HCT116 (cell line): ENCODE data around the gene ARID3A. TPM values are rescaled to one million over a fixed set of nuclear protein-coding genes. Genes with fewer than 3 reads are reported as not detected.

Experiments used
- ATAC-seq: fragments of 200-7000 bp; cut with Tn5 transposase; 2 replicates; pipeline ENCODE4 v1.9.1; 2020; ENCODE audit warnings: mild to moderate bottlenecking, moderate library complexity
- BruUV-seq: library from RNA; stranded (reverse); fragments of 400-500 nt; replicated peaks from 2 replicates; lab custom pipeline; 2021; lab: Mats Ljungman, UMichigan
- CTCF ChIA-PET: fragments of 300-600 bp; sonication (Branson Sonifier 250); formaldehyde crosslinking; loops from one replicate; lab custom pipeline; 2021; ENCODE audit warnings: antibody characterized with exemption; lab: Charles Lee
- POLR2A ChIA-PET: fragments of 300-600, 350-600 bp; sonication (Branson Sonifier 250); formaldehyde crosslinking; loops from one replicate; lab custom pipeline; 2021; ENCODE audit warnings: antibody characterized with exemption; lab: Charles Lee
- RAD21 ChIA-PET, 2 experiments: fragments of 300-600 bp; sonication (Branson Sonifier 250); formaldehyde crosslinking; loops; one replicate each; lab custom pipeline; 2023; ENCODE audit warnings: low total read pairs in 2 of 2; ENCODE audit not compliant: uncharacterized antibody in 2 of 2, unreplicated experiment in 2 of 2, low non-redundant PET in 1 of 2; lab: Charles Lee
- DNase-seq: peaks from one replicate; pipeline ENCODE4 v3.0.0-alpha.2; 2010; ENCODE audit warnings: low read depth, low spot score
- H2AFZ ChIP-seq: fragments of 200-600 bp; shearing (Covaris generic), sonication (generic); 2 replicates; pipeline ENCODE4 v1.6.1; 2017; ENCODE audit warnings: low read depth, mixed run types, mixed read lengths, antibody characterized with exemption, low read length; ENCODE audit not compliant: poor library complexity, severe bottlenecking
- H3K27ac ChIP-seq: 2 replicates; pipeline ENCODE4 v1.5.1; 2012; ENCODE audit warnings: low read depth, low read length
- H3K27me3 ChIP-seq: fragments of 200-600 bp; sonication (generic); 2 replicates; pipeline ENCODE4 v1.6.1; 2016; ENCODE audit warnings: mixed run types, low read length, mixed read lengths; ENCODE audit not compliant: insufficient read depth
- H3K36me3 ChIP-seq, 2 experiments: fragments of 200-500 bp in 1 of 2; fragments of 200-600 bp in 1 of 2; sonication (Bioruptor generic) in 1 of 2; sonication (generic) in 1 of 2; 2 replicates each; pipeline versions ENCODE4 v1.5.1 to v1.6.1; 2014 to 2016; ENCODE audit warnings: low read length in 2 of 2, inconsistent platforms in 1 of 2, mixed read lengths in 1 of 2, mixed run types in 1 of 2; ENCODE audit not compliant: insufficient read depth in 2 of 2, control insufficient read depth in 1 of 2
- H3K4me1 ChIP-seq, 2 experiments: fragments of 200-600 bp in 1 of 2; sonication (generic) in 1 of 2; 2 replicates each; pipeline versions ENCODE4 v1.5.1 to v1.6.1; 2012 to 2017; ENCODE audit warnings: low read length in 2 of 2, inconsistent platforms in 1 of 2, mild to moderate bottlenecking in 1 of 2, mixed read lengths in 1 of 2, mixed run types in 1 of 2, moderate library complexity in 1 of 2; ENCODE audit not compliant: insufficient read depth in 2 of 2, control insufficient read depth in 1 of 2
- H3K4me2 ChIP-seq: fragments of 200-600 bp; sonication (generic); 2 replicates; pipeline ENCODE4 v1.6.1; 2017; ENCODE audit warnings: mixed run types, low read length, mixed read lengths
- H3K4me3 ChIP-seq, 2 experiments: fragments of 200-600 bp in 1 of 2; sonication (generic) in 1 of 2; replicated peaks in 1 of 2; 2 replicates each; pipeline ENCODE4 v1.5.1; 2011 to 2016; ENCODE audit warnings: low read length in 2 of 2, control low read depth in 1 of 2, low read depth in 1 of 2, mild to moderate bottlenecking in 1 of 2, mixed read lengths in 1 of 2, mixed run types in 1 of 2
- H3K79me2 ChIP-seq: fragments of 200-600 bp; sonication (generic); 2 replicates; pipeline ENCODE4 v1.6.1; 2017; ENCODE audit warnings: mild to moderate bottlenecking, mixed run types, low read length, moderate library complexity, mixed read lengths; ENCODE audit not compliant: insufficient read depth
- H3K9ac ChIP-seq: fragments of 200-600 bp; sonication (generic); 2 replicates; pipeline ENCODE4 v1.6.1; 2016; ENCODE audit warnings: low read length, mixed read lengths
- H3K9me2 ChIP-seq: fragments of 200-600 bp; sonication (generic), shearing (Covaris generic); 2 replicates; pipeline ENCODE4 v1.6.1; 2017; ENCODE audit warnings: mixed run types, mild to moderate bottlenecking, moderate library complexity; ENCODE audit not compliant: insufficient read depth
- H3K9me3 ChIP-seq, 2 experiments: fragments of 200-500 bp in 1 of 2; fragments of 200-600 bp in 1 of 2; sonication (Bioruptor generic) in 1 of 2; sonication (generic) in 1 of 2; 2 replicates each; pipeline ENCODE4 v1.6.1; 2014 to 2017; ENCODE audit warnings: low read length in 2 of 2, mixed read lengths in 2 of 2, inconsistent platforms in 1 of 2, low read depth in 1 of 2, mild to moderate bottlenecking in 1 of 2, mixed run types in 1 of 2, moderate library complexity in 1 of 2; ENCODE audit not compliant: control insufficient read depth in 1 of 2, insufficient read depth in 1 of 2
- H4K20me1 ChIP-seq: fragments of 200-600 bp; sonication (generic), shearing (Covaris generic); 2 replicates; pipeline ENCODE4 v1.6.1; 2017; ENCODE audit warnings: mixed run types, mild to moderate bottlenecking, moderate library complexity; ENCODE audit not compliant: insufficient read depth
- ATF3 ChIP-seq: IDR thresholded peaks from 2 replicates; pipeline ENCODE4 v1.6.1; 2012
- FOSL1 ChIP-seq: IDR thresholded peaks from 2 replicates; pipeline ENCODE4 v1.6.1; 2012; ENCODE audit warnings: low read depth
- JUND ChIP-seq: IDR thresholded peaks from 2 replicates; pipeline ENCODE4 v1.6.1; 2012
- POLR2A ChIP-seq: IDR thresholded peaks from 2 replicates; pipeline ENCODE4 v1.7.0; 2011; ENCODE audit warnings: borderline replicate concordance; ENCODE audit not compliant: insufficient read depth, insufficient read length; ENCODE audit errors: extremely low read depth
- SRF ChIP-seq: IDR thresholded peaks from 2 replicates; pipeline ENCODE4 v1.6.1; 2012; ENCODE audit warnings: low read depth
- ZBTB33 ChIP-seq: IDR thresholded peaks from 2 replicates; pipeline ENCODE4 v1.6.1; 2011; ENCODE audit warnings: mild to moderate bottlenecking, low read length, moderate library complexity; ENCODE audit not compliant: insufficient replicate concordance; ENCODE audit errors: extremely low read depth
- ZFX ChIP-seq: fragments of 450-650 bp; IDR thresholded peaks from 2 replicates; pipeline ENCODE4 v1.6.1; 2017
- intact Hi-C: fragments of 100-400 bp; cut with micrococcal nuclease; formaldehyde crosslinking; loops from 2 replicates; pipeline ENCODE4 v1.10.0; 2022
- total RNA-seq: library from RNA; stranded (reverse); gene quantifications from one replicate; pipeline ENCODE4 v1.2.1, GENCODE V29; 2021; ENCODE audit not compliant: unreplicated experiment
- TF ChIP-seq, protein P1 (sequence below), 3 experiments: fragments of 200-600 bp in 1 of 3; sonication (generic) in 1 of 3; IDR thresholded peaks in 2 of 3; conservative IDR thresholded peaks in 1 of 3; 2 replicates each; pipeline ENCODE4 v1.5.1; 2012 to 2017; ENCODE audit warnings: low read depth in 2 of 3, low read length in 2 of 3, antibody characterized with exemption in 1 of 3, borderline replicate concordance in 1 of 3, control low read depth in 1 of 3, mild to moderate bottlenecking in 1 of 3, mixed read lengths in 1 of 3, mixed run types in 1 of 3, moderate library complexity in 1 of 3; ENCODE audit not compliant: insufficient read depth in 1 of 3

Gene ARID3A
- total RNA-seq, 1 experiment from 2014 or later = 21.8 TPM

- Histone ChIP-seq H2AFZ (no peak overlapping the region), H3K9me2 (no peaks in the 10 kb centered on the region), H3K4me1 (peaks cover 47 to 70% of the 10 kb centered on the region in 2 experiments), H3K27ac (no peak overlapping the region), H3K9ac (no peak overlapping the region), H3K36me3 (no peaks in the 10 kb centered on the region; a peak in 1 of 4 replicates), H3K9me3 (no peaks in the 10 kb centered on the region), H3K4me3 (no peak overlapping the region), H4K20me1 (no peaks in the 10 kb centered on the region), H3K79me2 (peaks cover 14% of the 10 kb centered on the region), H3K27me3 (no peaks in the 10 kb centered on the region), H3K4me2 (peak overlapping the region; percentile 67; the same call in 1 of the 2 replicates)
- intact Hi-C loops = no loop called here
- ChIA-PET CTCF (no interaction called here), POLR2A (no interaction called here), RAD21 (interaction anchor here in 1 of 2 experiments (0.6 kb wide), 1 partner anchor 185 kb away, joined by 3 read pairs; no protein-coding TSS in a partner anchor)
- BruUV-seq = no TSS peak
- TF ChIP-seq ZFX = no peak
- TF ChIP-seq ATF3 = no peak
- TF ChIP-seq SRF = no peak
- no peak for TF ChIP-seq POLR2A
- no peak for TF ChIP-seq JUND
- ATAC-seq (no peak), DNase-seq (no peak)
Observed at GRCh38 chr19:950352-951066, 24.7 kb downstream of the ARID3A start.

GRCh38 chr19:952049-952679, 26.3 kb downstream of the ARID3A start:
- TF ChIP-seq ZBTB33 (no peak), FOSL1 (no peak)
- TF ChIP-seq, protein P1, sequence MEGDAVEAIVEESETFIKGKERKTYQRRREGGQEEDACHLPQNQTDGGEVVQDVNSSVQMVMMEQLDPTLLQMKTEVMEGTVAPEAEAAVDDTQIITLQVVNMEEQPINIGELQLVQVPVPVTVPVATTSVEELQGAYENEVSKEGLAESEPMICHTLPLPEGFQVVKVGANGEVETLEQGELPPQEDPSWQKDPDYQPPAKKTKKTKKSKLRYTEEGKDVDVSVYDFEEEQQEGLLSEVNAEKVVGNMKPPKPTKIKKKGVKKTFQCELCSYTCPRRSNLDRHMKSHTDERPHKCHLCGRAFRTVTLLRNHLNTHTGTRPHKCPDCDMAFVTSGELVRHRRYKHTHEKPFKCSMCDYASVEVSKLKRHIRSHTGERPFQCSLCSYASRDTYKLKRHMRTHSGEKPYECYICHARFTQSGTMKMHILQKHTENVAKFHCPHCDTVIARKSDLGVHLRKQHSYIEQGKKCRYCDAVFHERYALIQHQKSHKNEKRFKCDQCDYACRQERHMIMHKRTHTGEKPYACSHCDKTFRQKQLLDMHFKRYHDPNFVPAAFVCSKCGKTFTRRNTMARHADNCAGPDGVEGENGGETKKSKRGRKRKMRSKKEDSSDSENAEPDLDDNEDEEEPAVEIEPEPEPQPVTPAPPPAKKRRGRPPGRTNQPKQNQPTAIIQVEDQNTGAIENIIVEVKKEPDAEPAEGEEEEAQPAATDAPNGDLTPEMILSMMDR (IDR thresholded peaks at IDR 0.05 in 2 of 3, conservative IDR thresholded peaks at IDR 0.05 in 1 of 3; ENCODE audit: borderline replicate concordance in 1 of 3, insufficient read depth in 1 of 3, low read depth in 2 of 3, low read length in 2 of 3) = no peak
- H3K36me3 ChIP-seq = no peaks in the 10 kb centered on the region; a peak in 1 of 4 replicates
- no peaks in the 10 kb centered on the region for H3K9me2 ChIP-seq
- ChIA-PET CTCF (no interaction called here), POLR2A (no interaction called here), RAD21 (no interaction called here)
- no peaks in the 10 kb centered on the region for H3K27me3 ChIP-seq
- peak overlapping the region; percentile 53; the same call in 1 of the 2 replicates for H3K27ac ChIP-seq
- H3K9me3 ChIP-seq = no peaks in the 10 kb centered on the region
- peak overlapping the region; percentile 67 for H3K4me2 ChIP-seq
- H3K79me2 ChIP-seq = peaks cover 18% of the 10 kb centered on the region
- intact Hi-C loops = no loop called here
- no peaks in the 10 kb centered on the region for H4K20me1 ChIP-seq
- DNase-seq = no peak
- peaks cover 60 to 86% of the 10 kb centered on the region in 2 experiments for H3K4me1 ChIP-seq
- H3K9ac ChIP-seq = peak overlapping the region; percentile 42
- peak overlapping the region in 1 of 2 experiments; percentile 30; a peak in 2 of 4 replicates for H3K4me3 ChIP-seq
- H2AFZ ChIP-seq = no peak overlapping the region
- ATAC-seq = no peak
- no TSS peak for BruUV-seq
